GM21526 (cell line): ENCODE results near the gene PTPRK.
"Not testable (repeated sequence)": the region's sequence is repeated elsewhere in the genome, so short reads cannot be mapped to it uniquely, and the experiment has no call there.

Experiments
- ATAC-seq: cut with Tn5 transposase; IDR thresholded peaks from one replicate; pipeline ENCODE4 v1.9.1; 2021; ENCODE audit warnings: moderate library complexity; ENCODE audit not compliant: unreplicated experiment, low FRiP score

Gene PTPRK

GRCh38 chr6:128452713-128453112 is 67.7 kb downstream of the PTPRK start:
- ATAC-seq = no peak

DNA sequence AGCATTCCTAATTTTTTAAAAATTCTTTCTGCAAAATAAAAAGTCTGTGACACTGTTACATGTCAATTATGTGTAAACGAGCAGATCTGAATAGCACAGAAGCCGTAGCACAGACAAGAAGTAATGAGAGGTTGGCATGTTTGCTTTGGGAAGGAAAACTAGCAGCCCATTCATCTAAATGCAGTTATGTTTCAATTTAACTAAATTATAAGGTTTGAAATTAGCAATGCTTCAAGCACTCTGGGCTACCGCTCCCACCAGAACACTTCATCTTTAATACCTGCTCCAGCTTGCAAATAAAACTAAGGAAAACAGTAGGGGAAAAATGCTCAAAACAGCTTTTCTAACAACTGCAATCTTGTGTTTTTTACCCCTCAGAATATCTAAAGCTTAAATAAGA is 73.9 kb downstream of the PTPRK start:
- ATAC-seq = no peak

DNA sequence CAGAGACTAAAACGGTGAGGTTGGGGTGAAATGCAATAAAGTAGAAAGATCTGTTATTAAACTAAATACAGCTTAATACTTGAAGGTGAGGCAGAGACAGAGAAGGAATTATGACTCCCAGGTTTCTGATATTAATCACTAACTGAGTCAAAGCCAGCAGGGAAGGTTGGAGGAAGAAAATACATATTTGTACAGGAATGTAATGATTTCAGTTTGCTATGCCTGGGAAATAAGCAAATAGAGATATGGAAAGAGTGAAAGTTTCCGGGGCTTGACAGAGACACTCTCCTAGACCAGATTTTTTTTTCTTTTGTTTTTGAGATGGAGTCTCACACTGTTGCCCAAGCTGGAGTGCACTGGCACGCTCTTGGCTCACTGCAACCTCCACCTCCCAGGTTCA is 76.8 kb downstream of the PTPRK start:
- ATAC-seq = no peak

GRCh38 chr6:128439627-128440026 is 80.8 kb downstream of the PTPRK start:
- ATAC-seq = no peak

DNA sequence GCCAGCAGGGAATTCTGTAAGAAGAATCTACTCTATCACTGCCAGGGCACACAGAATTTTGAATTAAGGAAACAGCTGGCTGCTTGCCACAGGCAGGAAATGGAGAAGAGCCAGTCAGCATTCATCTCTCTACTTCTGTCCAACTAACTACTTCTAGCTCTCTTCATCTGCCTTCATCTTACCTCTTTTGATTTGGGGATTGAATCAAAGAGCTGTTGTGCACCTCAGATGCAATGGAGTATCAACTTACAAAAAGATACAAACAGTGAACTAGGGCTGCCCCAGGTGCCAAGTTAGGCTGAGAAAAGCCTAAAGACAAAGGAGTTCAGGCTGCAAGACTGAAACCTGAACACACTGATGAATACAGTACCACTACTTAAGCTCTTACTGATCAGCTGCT is 82.0 kb downstream of the PTPRK start:
- ATAC-seq = no peak

GRCh38 chr6:128437685-128438084 is 82.7 kb downstream of the PTPRK start:
- no peak for ATAC-seq

DNA sequence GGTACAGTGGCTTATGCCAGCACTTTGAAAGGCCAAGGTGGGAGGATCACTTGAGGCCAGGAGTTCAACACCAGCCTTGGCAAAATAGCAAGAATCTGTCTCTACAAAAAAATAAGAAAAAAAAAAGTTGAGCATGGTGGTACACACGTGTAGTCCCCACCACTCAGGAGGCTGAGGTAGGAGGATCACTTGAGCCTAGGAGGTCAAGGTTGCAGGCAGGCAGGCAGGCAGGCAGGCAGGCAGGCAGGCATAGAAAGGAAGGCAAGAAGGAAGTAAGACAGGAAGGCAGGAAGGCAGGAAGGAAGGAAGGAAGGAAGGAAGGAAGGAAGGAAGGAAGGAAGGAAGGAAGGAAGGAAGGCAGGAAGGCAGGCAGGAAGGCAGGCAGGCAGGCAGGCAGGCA is 85.6 kb downstream of the PTPRK start:
- not testable (repeated sequence) for ATAC-seq

- no peak for ATAC-seq
Measured at GRCh38 chr6:128432394-128432793, 88.0 kb downstream of the PTPRK start.

DNA sequence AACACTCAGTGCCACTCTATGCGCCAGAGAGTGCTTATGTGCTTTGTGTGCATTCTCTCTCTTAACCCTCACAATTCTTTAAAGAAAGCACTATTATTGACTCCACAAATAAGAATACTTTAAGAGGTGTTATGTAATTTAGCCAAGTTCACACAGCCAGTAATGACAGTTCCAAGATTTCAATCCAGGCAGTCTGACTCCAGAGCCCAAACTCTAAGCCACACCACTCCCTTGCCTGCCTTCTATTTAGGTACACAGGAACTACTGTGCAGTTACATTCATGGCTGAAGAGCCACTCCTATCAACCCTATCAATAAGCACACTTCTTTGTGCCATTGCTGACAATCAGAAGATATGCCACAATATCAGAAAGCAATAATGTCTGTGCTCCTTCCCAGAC is 93.3 kb downstream of the PTPRK start:
- ATAC-seq = no peak

- ATAC-seq = no peak
Measured at GRCh38 chr6:128425856-128426255, 94.5 kb downstream of the PTPRK start.

DNA sequence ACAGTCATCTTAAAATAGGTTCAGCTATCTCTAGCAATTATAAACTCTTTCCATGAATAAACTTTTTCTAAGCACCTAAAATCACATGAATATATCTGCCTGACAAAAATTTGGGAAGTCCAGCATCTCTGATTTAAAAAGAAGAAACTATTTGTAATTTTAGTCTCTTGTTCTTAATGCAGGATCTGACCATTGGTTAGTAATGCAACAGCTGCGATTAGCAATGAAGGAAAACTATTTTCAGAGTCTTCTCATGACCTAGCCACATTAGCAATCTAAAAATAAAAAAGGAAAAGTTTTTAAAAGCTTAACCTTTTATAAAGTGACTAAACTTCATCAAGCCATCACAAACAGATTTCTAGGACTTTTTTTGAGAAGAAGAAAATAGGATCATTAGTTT is 97.5 kb downstream of the PTPRK start:
- ATAC-seq = no peak

GRCh38 chr6:128422200-128422599 is 98.2 kb downstream of the PTPRK start:
- ATAC-seq = no peak

DNA sequence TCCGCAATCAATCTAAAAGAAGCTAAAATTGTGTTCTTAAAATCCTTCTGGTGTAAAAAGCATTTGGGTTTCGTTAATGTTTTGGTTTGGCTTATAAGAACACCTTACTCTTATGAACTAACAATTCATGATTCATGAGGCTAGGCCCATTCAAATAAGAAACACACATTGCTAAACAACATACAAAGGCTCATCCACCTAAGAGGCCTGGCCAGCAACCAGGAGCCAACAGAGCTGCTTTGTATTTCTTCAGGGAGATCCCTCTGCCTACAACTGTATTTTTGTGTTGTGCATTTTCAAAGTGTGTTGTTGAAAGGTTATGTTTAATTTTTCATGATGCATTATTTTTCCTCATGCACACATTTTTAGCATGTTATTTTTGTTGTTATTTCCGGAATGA is 98.6 kb downstream of the PTPRK start:
- ATAC-seq = no peak

- ATAC-seq = no peak
Measured at GRCh38 chr6:128417698-128418097, 102.7 kb downstream of the PTPRK start.

DNA sequence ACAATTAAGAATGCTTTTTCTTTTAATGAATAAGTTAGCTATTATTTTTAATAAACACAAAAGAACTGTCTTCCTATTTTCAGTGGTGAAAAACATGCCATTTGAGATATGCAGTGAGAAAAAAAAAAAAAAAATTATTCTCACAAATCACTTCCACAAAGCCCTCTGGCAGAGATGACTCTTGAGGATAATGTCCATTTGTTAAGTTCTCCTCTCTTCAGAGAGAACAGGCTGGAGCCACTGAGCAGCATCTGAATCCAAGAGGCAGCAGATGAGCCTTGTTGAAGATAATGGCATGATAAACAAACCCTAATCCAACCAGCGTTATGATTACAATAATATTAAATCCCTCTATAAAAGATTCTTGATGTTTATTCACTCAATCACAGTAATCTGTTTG is 105.0 kb downstream of the PTPRK start:
- ATAC-seq = no peak

- ATAC-seq = no peak
Measured at GRCh38 chr6:128414943-128415342, 105.5 kb downstream of the PTPRK start.

GRCh38 chr6:128413291-128413690 is 107.1 kb downstream of the PTPRK start:
- no peak for ATAC-seq

GRCh38 chr6:128412680-128413079 is 107.7 kb downstream of the PTPRK start:
- no peak for ATAC-seq

- ATAC-seq = no peak
Measured at GRCh38 chr6:128410584-128410983, 109.8 kb downstream of the PTPRK start.

GRCh38 chr6:128409003-128409402 is 111.4 kb downstream of the PTPRK start:
- no peak for ATAC-seq

DNA sequence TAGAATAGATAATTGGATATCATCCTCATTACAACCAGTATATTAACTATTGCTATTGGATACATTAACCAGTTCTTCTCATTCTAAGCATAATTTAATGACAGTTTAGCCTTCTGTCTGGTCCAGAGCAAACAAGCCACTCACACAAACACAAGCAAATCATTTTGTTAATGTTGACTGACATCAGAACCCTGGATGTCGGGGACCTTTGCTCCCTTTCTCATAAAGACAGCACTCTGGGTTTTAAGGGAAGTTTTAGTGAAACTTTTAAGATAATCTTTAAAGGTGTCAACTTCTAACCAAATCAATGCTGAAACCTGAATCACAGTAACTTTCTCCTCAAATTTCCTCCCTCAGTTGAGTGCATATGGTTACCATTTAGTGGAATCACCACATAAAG is 113.9 kb downstream of the PTPRK start:
- ATAC-seq = no peak

GRCh38 chr6:128403618-128404444 is 116.6 kb downstream of the PTPRK start:
- ATAC-seq = no peak

DNA sequence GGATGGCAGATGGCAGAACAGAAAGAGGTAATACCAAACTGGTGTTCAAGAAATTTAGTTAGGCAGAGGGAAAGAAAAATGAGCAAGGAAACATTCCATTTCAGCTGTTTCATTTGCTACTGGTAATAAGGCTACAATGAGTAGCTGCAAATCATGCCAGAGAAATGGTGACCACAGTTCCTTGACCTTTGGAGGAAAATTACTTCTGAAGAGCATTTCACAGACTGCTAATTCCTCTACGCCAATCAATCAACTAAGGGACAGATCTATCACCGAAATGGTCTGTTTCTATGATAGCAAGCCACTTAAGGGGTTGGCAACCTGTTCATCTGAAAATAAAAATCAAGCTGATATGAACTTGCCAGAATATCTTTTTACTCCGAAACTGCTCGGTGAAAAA is 119.5 kb downstream of the PTPRK start:
- no peak for ATAC-seq
